Natural killer cell (primary cell): ENCODE data around the gene CACNA1C. TPM values are rescaled to one million over a fixed set of nuclear protein-coding genes. Genes with fewer than 3 reads are reported as not detected.

Source experiments
- ATAC-seq, 3 donors: fragments of 150-1000 bp in 2 of 3; fragments of 200-7000 bp in 1 of 3; cut with Tn5 transposase; 1 replicate in 1 of 3; 2 replicates in 2 of 3; pipeline ENCODE4 v1.10.0; 2021; ENCODE audit warnings: mild to moderate bottlenecking in 2 of 3, moderate library complexity in 2 of 3
- DNase-seq, 2 donors: peaks; one replicate each; pipeline versions ENCODE4 v3.0.0 to v3.0.0-alpha.2; 2013 to 2021; ENCODE audit warnings: mixed read lengths in 1 of 2
- H3K27ac ChIP-seq: one replicate; pipeline ENCODE4 v1.5.1; 2013; ENCODE audit warnings: mild to moderate bottlenecking, low read length
- H3K27me3 ChIP-seq: one replicate; pipeline ENCODE4 v1.6.1; 2013; ENCODE audit warnings: low read length; ENCODE audit not compliant: control insufficient read depth, insufficient read depth
- H3K36me3 ChIP-seq: one replicate; pipeline ENCODE4 v1.6.1; 2013; ENCODE audit warnings: low read length; ENCODE audit not compliant: control insufficient read depth, insufficient read depth
- H3K4me1 ChIP-seq: one replicate; pipeline ENCODE4 v1.6.1; 2013; ENCODE audit warnings: low read length; ENCODE audit not compliant: control insufficient read depth, insufficient read depth
- H3K4me3 ChIP-seq: one replicate; pipeline ENCODE4 v1.5.1; 2013; ENCODE audit warnings: low read length
- H3K9me3 ChIP-seq: one replicate; pipeline ENCODE4 v1.6.1; 2013; ENCODE audit warnings: low read length; ENCODE audit not compliant: control insufficient read depth, insufficient read depth
- H3K27ac Mint-ChIP-seq, 2 donors: one replicate each; pipeline ENCODE4 v1.8.0; 2022; ENCODE audit warnings: mild to moderate bottlenecking in 2 of 2, mixed read lengths in 2 of 2, moderate library complexity in 1 of 2
- H3K27me3 Mint-ChIP-seq, 2 donors: one replicate each; pipeline ENCODE4 v1.8.0; 2022; ENCODE audit warnings: low read depth in 2 of 2, mixed read lengths in 2 of 2
- H3K36me3 Mint-ChIP-seq: one replicate; pipeline ENCODE4 v1.8.0; 2022; ENCODE audit warnings: mixed read lengths
- H3K4me1 Mint-ChIP-seq, 2 donors: one replicate each; pipeline ENCODE4 v1.8.0; 2022; ENCODE audit warnings: mixed read lengths in 2 of 2
- H3K4me3 Mint-ChIP-seq: one replicate; pipeline ENCODE4 v1.8.0; 2022; ENCODE audit warnings: mild to moderate bottlenecking, moderate library complexity, mixed read lengths
- H3K9me3 Mint-ChIP-seq, 2 donors: one replicate each; pipeline ENCODE4 v1.8.0; 2022; ENCODE audit warnings: mixed read lengths in 2 of 2
- WGBS: methylation state at CpG from one replicate; pipeline ENCODE4 v1.1.7; 2013; ENCODE audit warnings: missing lambda C conversion rate; ENCODE audit not compliant: insufficient coverage; 5-methylcytosine and 5-hydroxymethylcytosine counted together
- intact Hi-C: fragments of 100-400 bp; cut with micrococcal nuclease; formaldehyde crosslinking; loops from one replicate; pipeline ENCODE4 v1.14.2; 2022
- total RNA-seq, 4 donors: library from RNA; stranded (reverse); fragments of 120-200 nt in 1 of 4; gene quantifications; one replicate each; pipeline versions ENCODE4 v1.2.3 to v1.2.4, GENCODE V29; 2013 to 2022
- TF ChIP-seq, protein P1 (sequence below): fragments of 200-600 bp; IDR thresholded peaks from one replicate; pipeline ENCODE4 v1.8.0; 2022; ENCODE audit warnings: antibody characterized with exemption

CACNA1C gene
- total RNA-seq, 3 donors from 2014 or later (not counting 1 experiment from before 2014, with no cell fraction given), result 0.07 to 0.35 (median 0.08) TPM

DNA sequence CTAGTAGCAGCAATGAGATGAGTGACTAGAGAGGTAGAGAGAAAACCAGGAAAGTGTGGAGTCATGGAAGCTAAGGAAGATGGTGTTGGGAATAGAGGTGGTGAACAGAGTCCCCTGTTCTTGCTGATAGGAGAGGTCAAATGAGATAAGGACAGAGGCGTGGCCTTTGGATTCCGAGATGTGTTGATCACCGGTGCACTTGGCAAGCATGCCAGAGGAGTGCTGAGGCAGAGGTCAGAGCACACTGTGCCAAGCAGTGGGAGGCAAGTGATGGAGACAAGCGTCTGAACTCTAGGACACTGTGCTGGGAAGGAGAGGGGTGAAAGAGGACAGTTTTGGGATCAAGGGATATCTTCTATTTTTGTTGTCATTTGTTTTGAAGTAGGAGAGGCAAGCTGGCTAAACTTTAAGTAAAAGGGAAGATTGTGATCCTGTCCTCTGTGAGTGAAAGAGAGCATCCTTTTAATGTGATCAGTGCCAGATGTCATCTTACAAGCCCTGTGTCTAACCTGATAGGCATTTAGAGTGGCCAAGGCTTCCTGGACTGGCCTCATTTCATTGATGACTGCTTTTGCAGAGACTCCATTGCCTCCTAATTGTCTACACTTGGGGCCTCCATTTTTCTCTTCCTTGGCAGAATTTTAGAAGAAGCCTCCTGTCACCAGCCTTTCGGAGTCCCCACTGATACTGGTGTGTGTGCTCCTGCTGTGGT is 336.4 kb downstream of the CACNA1C start:
- intact Hi-C loops, result no loop called here
- no peaks in the 10 kb centered on the region for H3K4me1 Mint-ChIP-seq
- DNase-seq, result no peak
- no peak overlapping the region for H3K4me3 Mint-ChIP-seq
- Histone ChIP-seq H3K36me3 (no peaks in the 10 kb centered on the region), H3K27me3 (no peaks in the 10 kb centered on the region), H3K27ac (no peak overlapping the region), H3K4me3 (no peak overlapping the region), H3K4me1 (no peaks in the 10 kb centered on the region), H3K9me3 (no peaks in the 10 kb centered on the region)
- H3K9me3 Mint-ChIP-seq, result no peaks in the 10 kb centered on the region
- TF ChIP-seq, protein P1, sequence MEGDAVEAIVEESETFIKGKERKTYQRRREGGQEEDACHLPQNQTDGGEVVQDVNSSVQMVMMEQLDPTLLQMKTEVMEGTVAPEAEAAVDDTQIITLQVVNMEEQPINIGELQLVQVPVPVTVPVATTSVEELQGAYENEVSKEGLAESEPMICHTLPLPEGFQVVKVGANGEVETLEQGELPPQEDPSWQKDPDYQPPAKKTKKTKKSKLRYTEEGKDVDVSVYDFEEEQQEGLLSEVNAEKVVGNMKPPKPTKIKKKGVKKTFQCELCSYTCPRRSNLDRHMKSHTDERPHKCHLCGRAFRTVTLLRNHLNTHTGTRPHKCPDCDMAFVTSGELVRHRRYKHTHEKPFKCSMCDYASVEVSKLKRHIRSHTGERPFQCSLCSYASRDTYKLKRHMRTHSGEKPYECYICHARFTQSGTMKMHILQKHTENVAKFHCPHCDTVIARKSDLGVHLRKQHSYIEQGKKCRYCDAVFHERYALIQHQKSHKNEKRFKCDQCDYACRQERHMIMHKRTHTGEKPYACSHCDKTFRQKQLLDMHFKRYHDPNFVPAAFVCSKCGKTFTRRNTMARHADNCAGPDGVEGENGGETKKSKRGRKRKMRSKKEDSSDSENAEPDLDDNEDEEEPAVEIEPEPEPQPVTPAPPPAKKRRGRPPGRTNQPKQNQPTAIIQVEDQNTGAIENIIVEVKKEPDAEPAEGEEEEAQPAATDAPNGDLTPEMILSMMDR, result no peak
- H3K36me3 Mint-ChIP-seq, result no peaks in the 10 kb centered on the region
- no peak overlapping the region for H3K27ac Mint-ChIP-seq
- no peak for ATAC-seq
- 92% methylated on average over 5 of the region's 5 CpGs for WGBS
- peaks cover 0 to 7% of the 10 kb centered on the region in 2 donors for H3K27me3 Mint-ChIP-seq

DNA sequence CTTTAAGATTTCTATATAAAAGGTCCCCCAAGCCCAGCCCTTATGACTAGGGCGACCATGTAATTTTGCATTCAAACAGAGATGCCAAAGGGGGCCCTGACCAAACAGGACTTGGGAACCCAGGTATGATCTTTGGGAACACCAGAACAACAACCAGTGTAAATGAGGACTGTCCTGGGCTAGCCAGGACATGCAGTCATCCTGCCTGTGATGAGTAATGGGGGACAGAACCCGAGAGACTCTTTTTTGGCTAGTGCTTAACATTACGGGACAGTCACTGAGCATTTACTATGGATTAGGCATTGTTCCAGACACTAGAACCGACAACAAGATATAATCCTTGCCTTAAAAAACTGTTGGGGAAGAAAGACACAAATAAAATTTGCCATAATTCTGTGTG is 337.3 kb downstream of the CACNA1C start:
- Histone ChIP-seq H3K4me1 (no peaks in the 10 kb centered on the region), H3K9me3 (no peaks in the 10 kb centered on the region), H3K27ac (no peak overlapping the region), H3K4me3 (no peak overlapping the region), H3K36me3 (no peaks in the 10 kb centered on the region), H3K27me3 (no peaks in the 10 kb centered on the region)
- ATAC-seq (no peak), DNase-seq (no peak)
- TF ChIP-seq, protein P1, result no peak
- no peaks in the 10 kb centered on the region for H3K36me3 Mint-ChIP-seq
- no peak overlapping the region for H3K27ac Mint-ChIP-seq
- no peaks in the 10 kb centered on the region for H3K9me3 Mint-ChIP-seq
- H3K4me3 Mint-ChIP-seq, result no peak overlapping the region
- WGBS, result 76% methylated on average over 3 of the region's 4 CpGs
- no peaks in the 10 kb centered on the region for H3K4me1 Mint-ChIP-seq
- H3K27me3 Mint-ChIP-seq, result peaks cover 0 to 3% of the 10 kb centered on the region in 2 donors
- intact Hi-C loops, result no loop called here

DNA sequence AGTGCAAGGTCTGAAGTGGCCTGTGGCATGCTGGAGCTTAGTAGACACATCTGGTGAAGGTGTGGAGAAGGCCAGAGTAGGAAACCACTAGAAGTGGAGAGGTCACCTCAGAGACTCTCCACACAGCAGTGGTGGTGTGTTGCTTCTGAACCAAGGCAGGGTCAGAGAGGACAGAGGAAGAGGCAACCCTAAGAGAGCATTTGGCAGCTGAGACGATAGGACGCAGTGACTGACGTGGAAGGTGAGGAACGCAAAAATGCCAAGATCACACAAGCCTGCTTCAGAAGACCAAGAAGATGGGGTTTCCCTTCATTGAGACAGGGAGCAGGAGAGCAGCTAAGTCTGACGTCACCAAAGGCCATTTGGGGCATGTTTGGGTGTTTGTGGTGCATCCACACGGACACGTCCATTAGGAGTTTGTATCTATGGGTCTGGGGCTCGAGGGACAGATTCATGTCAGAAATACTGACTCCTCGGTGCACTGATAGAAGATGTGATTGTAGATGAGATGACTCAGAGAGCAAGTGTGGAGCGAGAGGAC is 338.1 kb downstream of the CACNA1C start:
- H3K4me3 ChIP-seq, result no peak overlapping the region
- Mint-ChIP-seq H3K9me3 (no peaks in the 10 kb centered on the region), H3K4me3 (no peak overlapping the region), H3K27me3 (peaks cover 0 to 2% of the 10 kb centered on the region in 2 donors), H3K36me3 (no peaks in the 10 kb centered on the region), H3K27ac (no peak overlapping the region), H3K4me1 (no peaks in the 10 kb centered on the region)
- H3K4me1 ChIP-seq, result no peaks in the 10 kb centered on the region
- no peaks in the 10 kb centered on the region for H3K36me3 ChIP-seq
- H3K27ac ChIP-seq, result no peak overlapping the region
- H3K27me3 ChIP-seq, result no peaks in the 10 kb centered on the region
- ATAC-seq, result no peak
- intact Hi-C loops, result no loop called here
- TF ChIP-seq, protein P1, result no peak
- no peak for DNase-seq
- WGBS, result 92% methylated on average over 10 of the region's 10 CpGs
- no peaks in the 10 kb centered on the region for H3K9me3 ChIP-seq
